GDM1 (cell line): ENCODE data around the gene MUC20.
"Not testable (repeated sequence)": the region's sequence is repeated elsewhere in the genome, so short reads cannot be mapped to it uniquely, and the experiment has no call there.

Experiments used
- DNase-seq: peaks from one replicate; lab custom pipeline; 2025; lab: John Stamatoyannopoulos, UW

Gene MUC20, protein sequence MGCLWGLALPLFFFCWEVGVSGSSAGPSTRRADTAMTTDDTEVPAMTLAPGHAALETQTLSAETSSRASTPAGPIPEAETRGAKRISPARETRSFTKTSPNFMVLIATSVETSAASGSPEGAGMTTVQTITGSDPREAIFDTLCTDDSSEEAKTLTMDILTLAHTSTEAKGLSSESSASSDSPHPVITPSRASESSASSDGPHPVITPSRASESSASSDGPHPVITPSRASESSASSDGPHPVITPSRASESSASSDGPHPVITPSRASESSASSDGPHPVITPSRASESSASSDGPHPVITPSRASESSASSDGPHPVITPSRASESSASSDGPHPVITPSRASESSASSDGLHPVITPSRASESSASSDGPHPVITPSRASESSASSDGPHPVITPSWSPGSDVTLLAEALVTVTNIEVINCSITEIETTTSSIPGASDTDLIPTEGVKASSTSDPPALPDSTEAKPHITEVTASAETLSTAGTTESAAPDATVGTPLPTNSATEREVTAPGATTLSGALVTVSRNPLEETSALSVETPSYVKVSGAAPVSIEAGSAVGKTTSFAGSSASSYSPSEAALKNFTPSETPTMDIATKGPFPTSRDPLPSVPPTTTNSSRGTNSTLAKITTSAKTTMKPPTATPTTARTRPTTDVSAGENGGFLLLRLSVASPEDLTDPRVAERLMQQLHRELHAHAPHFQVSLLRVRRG

DNA sequence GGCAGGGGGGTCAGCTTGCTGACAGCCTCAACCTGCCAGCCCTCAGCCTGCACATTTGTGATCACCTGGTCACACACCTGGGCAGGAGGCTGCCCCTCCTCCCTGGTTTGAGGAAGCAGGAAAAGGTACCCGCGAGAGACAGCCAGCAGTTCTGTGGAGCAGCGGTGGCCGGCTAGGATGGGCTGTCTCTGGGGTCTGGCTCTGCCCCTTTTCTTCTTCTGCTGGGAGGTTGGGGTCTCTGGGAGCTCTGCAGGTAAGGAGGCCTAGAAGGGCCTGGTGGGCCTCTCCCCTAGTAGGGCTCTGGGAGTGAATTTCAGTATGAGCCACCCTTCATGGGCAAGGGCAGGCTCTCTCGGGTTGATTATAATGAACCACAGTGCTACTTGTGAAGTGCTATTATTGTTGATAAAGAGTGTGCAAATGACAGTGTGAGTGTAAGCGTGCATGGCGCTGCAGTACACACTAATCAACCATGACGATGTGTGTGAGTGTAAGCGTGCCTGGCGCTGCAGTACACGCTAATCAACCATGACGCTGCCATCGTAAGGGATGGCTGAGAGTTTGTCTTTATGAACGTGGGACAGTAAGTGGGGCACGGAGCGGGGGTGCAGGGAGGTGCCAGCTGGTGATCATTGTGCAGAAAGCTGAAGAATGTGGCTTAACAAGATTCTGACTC lies at the start of gene MUC20:
TSS of gene MUC20 (plus strand) at position 148 of the 676 bp plus-strand sequence. CDS start at position 178, 30 bp downstream.
- not testable (repeated sequence) for DNase-seq

DNA sequence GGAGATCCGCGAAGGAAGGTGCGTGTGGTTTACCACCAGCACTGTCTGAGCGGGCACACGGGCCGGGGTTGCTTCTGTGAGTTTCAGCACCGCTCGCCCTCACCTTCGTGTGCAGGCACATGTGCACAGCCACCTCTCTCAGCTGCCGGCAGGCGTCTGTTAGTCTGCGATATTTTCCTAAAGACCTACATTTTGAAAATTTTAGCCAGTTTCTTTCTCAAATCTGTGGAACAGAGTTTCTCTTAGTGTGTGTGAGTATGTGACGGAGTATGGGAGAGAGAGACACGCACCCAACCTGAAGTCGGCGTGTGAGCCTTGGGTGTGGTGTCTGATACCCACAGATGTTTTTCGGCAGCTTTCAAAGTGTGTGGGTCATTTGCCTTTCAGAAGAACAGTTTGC lies 49.5 kb upstream of the MUC20 start:
- not testable (repeated sequence) for DNase-seq

DNA sequence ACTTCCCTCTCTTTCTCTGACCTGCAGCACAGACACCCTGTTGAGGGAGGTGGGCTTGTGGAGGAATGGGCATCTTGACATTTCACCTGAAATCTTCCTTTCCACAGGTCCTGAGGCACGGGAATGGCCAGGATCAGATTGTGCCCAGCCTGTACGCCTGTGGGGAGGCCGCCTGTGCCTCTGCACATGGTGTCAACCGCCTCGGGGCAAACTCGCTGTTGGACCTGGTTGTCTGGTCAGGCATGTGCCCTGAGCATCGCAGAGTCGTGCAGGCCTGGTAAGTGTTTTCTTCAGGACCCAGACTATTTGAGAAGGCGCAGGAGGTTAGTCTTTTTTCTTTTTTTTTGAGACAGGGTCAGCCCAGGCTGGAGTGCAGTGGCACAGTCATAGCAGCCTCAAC lies 47.1 kb upstream of the MUC20 start:
- DNase-seq, result not testable (repeated sequence)

DNA sequence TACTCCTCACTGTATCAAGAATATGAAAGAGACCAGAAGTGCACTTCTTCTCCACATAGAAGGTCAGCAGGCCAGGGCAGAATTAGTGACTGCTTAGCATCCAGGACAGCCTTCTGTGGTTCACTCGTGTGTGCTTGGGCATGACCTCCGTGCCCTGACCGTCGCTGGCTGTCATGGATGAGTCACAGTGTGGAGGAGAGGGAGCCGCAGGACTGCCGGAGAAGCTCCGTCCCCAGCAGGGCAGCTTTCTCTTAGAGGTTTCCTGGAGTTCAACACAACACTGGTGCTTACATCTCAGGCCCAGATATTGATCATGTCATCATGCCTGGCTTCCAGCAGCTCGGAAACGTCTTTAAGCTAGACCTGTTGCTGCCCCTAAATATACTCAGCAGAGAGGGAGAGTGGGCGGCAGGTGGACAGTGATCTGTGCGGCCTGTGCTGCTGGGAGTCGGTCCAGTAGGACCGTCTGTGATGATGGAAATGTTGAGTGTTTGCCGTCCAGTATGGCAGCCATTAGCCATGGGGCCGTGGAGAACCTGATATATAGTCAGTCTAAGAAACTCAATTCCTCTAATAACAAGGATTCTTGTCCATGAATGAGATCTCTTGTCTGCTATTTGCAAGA lies 42.3 kb upstream of the MUC20 start:
- not testable (repeated sequence) for DNase-seq

DNA sequence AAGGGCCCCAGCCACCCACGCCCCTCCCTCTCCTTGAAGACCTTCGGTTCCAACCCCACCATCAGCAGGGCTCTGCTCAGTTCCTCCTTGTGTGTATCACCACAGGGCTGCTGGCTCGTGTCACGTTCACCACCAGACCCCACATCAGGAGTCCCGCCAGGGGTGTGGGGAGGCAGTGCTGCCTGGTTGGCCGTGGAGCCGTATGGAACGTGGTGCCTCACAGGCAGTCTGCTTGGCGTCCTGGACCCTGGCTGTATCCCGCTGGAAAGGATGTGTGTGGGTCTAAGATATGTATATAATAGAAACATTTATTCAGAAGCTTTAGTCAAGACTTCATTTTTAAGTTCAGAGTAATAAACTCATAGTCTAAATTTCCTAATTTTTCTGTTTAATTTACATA lies 40.1 kb upstream of the MUC20 start:
- DNase-seq, result not testable (repeated sequence)

DNA sequence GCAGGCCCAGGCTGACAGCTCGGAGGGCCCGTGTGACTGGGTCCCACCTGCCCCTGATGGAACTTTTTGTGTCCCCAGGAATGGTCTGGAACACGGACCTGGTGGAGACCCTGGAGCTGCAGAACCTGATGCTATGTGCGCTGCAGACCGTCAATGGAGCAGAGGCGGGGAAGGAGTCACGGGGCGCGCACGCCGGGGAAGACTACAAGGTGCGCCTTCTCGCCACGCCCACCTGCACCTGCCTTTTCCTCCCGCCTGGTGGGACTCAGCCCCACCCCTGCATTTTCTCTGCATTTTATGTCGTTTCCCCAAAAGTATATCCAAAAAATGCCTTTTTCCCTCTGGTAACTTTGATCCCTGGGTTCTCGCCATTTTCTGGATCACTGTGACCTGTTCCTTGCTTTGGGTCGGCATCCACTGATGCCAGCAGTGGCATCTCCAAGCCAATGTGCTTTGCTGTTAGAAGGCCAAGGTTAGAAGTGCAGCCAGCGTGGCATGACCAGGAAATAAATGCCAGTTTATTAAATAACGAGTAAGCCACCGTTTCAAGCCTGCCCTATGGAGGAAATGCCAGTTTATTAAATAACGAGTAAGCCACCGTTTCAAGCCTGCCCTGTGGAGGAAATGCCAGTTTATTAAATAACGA lies 39.2 kb upstream of the MUC20 start:
- DNase-seq, result not testable (repeated sequence)

DNA sequence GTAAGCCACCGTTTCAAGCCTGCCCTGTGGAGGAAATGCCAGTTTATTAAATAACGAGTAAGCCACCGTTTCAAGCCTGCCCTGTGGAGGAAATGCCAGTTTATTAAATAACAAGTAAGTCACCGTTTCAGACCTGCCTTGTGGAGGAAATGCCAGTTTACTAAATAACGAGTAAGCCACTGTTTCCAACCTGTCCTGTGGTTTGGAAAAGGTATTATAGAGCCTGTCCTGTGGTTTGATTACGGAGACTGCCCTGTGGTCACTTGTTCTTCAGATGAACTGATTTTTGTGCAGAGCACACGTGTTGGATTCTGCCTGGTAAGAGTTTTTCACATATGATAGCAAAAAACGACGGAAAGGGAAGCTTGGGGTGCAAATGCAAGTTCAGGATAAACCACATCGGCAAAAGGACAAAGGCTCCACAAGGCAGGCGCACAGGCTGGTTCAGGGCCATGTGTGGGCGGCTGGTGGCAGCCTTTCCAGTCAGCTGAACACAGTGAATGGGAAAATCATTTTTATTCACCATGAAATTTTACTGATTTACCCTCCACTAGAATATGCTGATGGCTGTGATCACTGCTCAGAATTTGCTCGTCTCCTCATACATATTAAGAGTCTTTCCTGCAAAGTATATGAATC lies 38.6 kb upstream of the MUC20 start:
- not testable (repeated sequence) for DNase-seq

DNA sequence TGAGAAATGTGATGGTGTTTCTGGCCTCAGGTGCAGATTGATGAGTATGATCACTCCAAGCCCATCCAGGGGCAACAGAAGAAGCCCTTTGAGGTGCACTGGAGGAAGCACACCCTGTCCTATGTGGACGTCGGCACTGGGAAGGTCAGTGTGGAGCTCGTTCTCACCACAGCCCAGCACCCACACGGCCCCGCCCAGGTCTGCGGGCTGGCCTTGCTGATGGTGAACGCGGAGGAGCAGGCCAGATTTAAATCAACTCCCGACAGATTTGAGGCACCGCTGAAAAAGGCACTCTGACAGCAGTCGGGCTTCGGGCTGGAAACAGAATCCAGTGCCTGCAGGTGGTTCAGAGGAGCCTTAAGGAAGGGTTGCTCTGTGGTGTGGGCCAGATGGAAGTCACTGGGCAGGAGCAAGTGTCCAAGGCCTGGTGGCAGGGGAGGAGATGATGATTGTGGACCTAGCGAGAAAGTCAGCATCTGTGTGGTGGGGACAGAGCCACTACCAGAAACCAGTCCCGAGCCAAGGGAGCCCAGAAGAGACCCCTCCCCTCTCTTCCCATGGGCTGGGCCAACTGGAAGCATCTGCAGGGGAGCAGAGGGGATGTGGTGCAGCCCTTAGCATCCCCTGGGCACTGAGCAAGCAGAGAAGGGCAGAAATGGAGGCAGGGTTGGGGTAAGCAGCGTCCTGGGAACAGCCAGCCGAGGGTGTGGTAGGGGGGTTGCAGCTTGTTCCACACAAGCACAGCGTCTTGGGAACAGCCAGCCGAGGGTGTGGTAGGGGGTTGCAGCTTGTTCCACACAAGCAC lies 36.9 kb upstream of the MUC20 start:
- DNase-seq, result not testable (repeated sequence)

DNA sequence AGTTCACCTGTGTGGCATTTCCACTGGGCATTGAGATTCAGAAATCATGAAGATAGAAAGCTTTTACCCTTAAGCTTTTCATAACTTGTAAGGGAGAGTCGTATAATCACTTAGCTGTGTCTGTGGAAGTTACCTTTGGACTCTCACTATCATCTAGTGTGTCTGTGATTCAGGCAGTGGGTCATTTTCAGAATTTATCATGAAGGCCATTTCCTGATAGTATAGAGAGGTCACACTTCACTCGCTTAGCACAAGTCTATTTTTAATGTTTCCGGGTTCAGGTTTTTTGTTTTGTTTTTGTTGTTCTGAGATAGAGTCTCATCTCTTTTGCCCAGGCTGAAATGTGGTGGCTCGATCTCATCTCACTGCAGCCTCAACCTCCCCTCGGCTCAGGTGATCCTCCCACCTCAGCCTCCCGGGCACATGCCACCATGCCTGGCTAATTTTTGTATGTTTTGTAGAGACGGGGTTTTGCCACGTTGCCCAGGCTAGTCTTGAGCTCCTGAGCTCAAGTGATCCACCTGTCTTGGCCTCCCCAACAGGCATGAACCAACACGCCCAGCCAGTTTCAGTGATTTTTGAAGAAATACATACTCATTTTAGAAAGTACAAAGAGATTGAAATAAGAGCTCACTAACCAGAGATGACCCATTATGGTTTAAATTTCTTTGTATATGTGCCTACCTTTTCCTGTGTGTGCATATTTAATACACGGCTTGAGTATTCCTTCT lies 36.1 kb upstream of the MUC20 start:
- not testable (repeated sequence) for DNase-seq

DNA sequence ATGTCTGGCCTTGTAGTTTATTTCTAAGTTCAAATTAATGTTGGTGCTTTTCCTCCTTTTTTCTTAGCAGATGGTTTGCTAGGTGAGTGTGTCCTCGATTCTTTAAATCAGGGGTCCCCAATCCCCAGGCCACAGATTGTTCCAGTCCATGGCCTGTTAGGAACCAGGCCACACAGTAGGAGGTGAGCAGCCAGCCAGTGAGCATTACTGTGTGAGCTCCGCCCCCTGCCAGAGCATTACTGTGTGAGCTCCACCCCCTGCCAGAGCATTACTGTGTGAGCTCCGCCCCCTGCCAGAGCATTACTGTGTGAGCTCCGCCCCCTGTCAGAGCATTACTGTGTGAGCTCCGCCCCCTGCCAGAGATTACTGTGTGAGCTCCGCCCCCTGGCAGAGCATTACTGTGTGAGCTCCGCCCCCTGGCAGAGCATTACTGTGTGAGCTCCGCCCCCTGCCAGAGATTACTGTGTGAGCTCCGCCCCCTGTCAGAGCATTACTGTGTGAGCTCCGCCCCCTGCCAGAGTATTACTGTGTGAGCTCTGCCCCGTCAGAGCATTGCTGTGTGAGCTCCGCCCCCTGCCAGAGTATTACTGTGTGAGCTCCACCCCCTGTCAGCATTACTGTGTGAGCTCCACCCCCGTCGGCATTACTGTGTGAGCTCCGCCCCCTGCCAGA lies 34.1 kb upstream of the MUC20 start:
- not testable (repeated sequence) for DNase-seq

DNA sequence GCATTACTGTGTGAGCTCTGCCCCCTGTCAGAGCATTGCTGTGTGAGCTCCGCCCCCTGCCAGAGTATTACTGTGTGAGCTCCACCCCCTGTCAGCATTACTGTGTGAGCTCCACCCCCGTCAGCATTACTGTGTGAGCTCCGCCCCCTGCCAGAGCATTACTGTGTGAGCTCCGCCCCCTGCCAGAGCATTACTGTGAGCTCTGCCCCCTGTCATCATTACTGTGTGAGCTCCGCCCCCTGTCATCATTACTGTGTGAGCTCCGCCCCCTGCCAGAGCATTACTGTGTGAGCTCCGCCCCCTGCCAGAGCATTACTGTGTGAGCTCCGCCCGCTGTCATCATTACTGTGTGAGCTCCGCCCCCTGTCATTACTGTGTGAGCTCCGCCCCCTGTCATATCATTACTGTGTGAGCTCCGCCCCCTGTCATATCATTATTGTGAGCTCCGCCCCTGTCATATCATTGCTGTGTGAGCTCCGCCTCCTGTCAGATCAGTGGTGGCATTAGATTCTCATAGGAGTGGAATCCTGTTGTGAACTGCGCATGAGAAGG lies 33.5 kb upstream of the MUC20 start:
- DNase-seq, result not testable (repeated sequence)

DNA sequence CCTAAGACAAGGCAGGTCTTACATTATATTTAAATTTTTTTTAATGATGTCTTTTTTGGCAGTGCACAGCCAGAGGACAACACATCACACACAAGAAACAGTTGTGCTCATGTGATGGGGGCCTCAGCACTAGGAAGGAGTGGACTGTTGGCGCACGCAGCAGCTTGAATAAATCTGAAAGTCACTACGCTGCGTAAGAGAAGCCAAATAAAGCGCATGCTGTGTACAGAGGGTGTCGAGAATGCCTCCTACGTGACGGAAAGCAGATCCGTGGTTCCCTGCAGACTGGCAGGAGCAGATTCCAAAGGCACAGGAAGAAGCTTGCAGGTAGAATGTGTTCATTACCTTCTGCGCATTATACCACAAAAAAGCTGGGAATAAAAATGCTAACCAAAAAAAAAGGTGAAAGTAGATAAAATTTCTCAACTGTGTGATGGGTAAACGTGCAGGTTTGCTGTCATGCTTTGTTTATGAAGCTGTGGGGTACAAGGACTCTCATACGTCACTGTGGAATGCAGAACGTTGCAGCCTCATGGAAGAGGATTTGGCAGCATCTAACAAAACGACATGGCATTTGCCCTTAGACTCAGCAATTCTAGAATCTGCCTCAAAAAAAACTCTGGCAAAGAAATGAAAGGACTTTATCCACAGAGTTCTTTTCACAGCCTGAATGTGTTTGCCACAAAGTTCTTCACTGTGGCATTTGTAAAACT lies 32.2 kb upstream of the MUC20 start:
- not testable (repeated sequence) for DNase-seq

DNA sequence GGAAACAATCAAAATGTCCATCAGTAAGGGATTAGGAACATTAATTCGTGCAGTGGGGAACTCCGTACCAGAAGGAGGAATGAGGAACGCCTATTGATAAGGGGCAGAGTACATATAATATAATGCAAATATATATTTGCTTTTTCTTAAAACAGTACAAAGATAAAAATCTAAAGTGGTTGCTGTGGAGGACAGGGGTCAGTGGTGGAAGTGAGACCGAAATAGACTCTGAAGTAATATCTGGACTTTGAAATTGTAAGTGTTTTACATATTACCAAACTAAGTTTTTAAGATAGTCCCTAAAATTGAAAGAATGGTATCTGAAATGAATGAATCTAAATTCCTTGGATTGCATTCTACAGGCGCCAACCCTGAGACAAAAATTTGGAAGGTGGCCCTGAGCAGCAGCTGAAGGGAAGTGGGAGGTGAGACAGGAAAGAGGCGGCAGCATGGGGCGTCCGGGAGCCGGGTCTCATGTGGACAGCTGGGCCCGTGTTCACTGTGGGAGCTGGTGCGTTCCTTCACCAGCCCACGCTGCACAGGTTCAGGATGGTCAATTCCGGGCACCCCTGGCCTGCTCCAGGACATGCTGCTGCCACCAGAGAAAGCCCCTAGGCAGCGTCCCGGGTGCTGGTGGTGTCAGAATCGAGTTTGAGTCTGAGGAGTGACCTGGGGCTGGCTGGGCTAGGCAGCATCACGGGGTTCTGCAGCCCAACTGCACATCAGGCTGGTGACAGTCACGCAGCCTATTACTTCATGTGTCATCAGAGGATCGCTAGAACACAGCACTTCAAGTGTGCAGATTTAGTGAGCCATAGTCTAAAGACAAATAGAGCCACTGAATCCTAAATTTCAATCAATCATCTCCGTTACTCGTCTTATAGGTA lies 31.4 kb upstream of the MUC20 start:
- DNase-seq, result not testable (repeated sequence)

DNA sequence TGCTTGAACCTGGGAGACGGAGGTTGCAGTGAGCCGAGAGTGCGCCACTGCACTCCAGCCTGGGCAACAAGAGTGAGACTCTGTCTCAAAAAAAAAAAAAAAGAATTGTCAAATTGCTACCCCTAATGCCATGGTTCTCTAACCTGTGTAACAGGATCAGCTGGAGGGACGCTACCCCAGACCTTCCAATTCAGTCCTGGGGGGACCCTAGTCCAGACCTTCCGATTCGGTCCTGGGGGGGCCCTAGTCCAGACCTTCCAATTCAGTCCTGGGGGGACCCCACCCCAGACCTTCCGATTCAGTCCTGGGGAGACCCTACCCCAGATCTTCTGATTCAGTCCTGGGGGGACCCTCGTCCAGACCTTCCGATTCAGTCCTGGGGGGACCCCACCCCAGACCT lies 29.8 kb upstream of the MUC20 start:
- DNase-seq, result no peak

DNA sequence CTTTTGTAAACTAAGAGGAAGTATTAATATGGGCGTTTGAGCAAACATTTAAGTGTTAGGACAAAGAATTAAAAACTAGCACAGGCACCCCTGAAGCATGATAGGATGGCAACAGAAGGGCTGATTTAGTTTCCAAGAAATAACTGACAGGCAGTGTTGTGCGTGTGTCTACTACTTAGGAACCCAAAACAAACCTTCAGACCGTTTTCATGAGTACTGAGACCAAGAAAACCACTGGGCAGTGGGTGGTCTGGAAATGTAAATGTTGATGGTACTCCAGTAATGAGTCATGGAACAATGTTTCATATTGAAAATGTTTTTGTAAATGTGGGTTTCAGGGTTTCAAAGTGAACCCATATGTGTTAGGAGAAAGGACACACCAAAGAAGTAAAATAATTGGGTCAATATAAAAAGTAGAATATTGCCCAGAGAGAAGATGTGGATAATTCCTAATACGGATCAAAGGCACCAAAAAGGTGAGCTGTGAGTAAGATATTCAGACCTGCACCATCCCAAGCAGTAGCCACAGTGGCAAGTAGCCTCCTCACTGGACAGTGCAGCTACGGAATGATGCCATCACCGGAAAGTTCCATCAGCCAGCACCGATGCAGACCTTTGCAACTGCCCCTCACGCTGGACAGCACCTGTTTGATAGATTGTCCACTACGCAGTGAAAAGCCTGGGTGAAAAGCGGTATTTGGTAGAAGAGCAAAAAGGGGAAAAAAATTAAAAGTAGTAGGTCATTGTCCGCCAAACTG lies 29.0 kb upstream of the MUC20 start:
- not testable (repeated sequence) for DNase-seq

DNA sequence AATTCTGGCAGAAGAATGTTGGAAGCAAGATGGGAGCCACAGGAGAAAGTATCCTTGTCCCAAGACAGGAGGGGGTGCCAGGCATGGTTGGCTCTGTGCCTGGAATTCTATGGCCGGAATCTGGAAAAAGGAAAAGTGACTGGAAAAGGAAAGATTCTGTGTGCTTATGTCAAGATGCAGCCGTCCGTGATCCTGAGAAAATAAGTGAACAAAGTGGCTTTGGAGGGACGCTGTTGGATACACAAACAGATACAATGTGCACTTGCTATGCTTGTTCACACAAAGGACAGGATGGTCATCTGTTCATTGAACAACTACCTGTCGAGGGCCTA lies 28.5 kb upstream of the MUC20 start:
- DNase-seq, result no peak
